Activated gamma-delta T cell treated with anti-CD3 and anti-CD28 coated beads, Interleukin-2, amount 50 U/mL, for 16 hours (primary cell): ENCODE data around the gene SMTNL2.
"Not testable (repeated sequence)": the region's sequence is repeated elsewhere in the genome, so short reads cannot be mapped to it uniquely, and the experiment has no call there.

ENCODE experiments used
- DNase-seq: peaks from one replicate; pipeline ENCODE4 v3.0.0-alpha.2; 2020; ENCODE audit warnings: low read depth

Gene SMTNL2

GRCh38 chr17:4560421-4560820 lies 23.9 kb upstream of the SMTNL2 start, which contains the start of gene GGT6:
Gene GGT6 (minus strand): TSS chr17:4560577. CDS start chr17:4560521, 56 bp downstream.
- no peak for DNase-seq

GRCh38 chr17:4560837-4561256 lies 23.5 kb upstream of the SMTNL2 start:
- DNase-seq = no peak

- no peak for DNase-seq
Observed at GRCh38 chr17:4562015-4562969, 22.0 kb upstream of the SMTNL2 start.

GRCh38 chr17:4565209-4566141 lies 18.9 kb upstream of the SMTNL2 start:
- DNase-seq = no peak

- no peak for DNase-seq
Observed at GRCh38 chr17:4566785-4567184, 17.5 kb upstream of the SMTNL2 start.

GRCh38 chr17:4569591-4569990 lies 14.7 kb upstream of the SMTNL2 start:
- DNase-seq = no peak

- DNase-seq = no peak
Observed at GRCh38 chr17:4572131-4572530, 12.2 kb upstream of the SMTNL2 start.

GRCh38 chr17:4573115-4573514 lies 11.2 kb upstream of the SMTNL2 start:
- DNase-seq = no peak

GRCh38 chr17:4573669-4574068 lies 10.7 kb upstream of the SMTNL2 start:
- no peak for DNase-seq

- no peak for DNase-seq
Observed at GRCh38 chr17:4574448-4575045, 9.8 kb upstream of the SMTNL2 start.

GRCh38 chr17:4576161-4576558 lies 8.2 kb upstream of the SMTNL2 start:
- no peak for DNase-seq

GRCh38 chr17:4576729-4577322 lies 7.5 kb upstream of the SMTNL2 start:
- DNase-seq = no peak

- DNase-seq = no peak
Observed at GRCh38 chr17:4577386-4577993, 6.8 kb upstream of the SMTNL2 start.

- DNase-seq = not testable (repeated sequence)
Observed at GRCh38 chr17:4578349-4578748, 6.0 kb upstream of the SMTNL2 start.

- no peak for DNase-seq
Observed at GRCh38 chr17:4579678-4580077, 4.7 kb upstream of the SMTNL2 start.

- DNase-seq = no peak
Observed at GRCh38 chr17:4580291-4580690, 4.0 kb upstream of the SMTNL2 start.

GRCh38 chr17:4582101-4582501 lies 2.2 kb upstream of the SMTNL2 start:
- no peak for DNase-seq

- DNase-seq = no peak
Observed at GRCh38 chr17:4582691-4583090, 1.6 kb upstream of the SMTNL2 start.

GRCh38 chr17:4583206-4583605 lies 1.1 kb upstream of the SMTNL2 start:
- DNase-seq = no peak

GRCh38 chr17:4583782-4584100 lies 588 bp upstream of the SMTNL2 start:
- no peak for DNase-seq

- no peak for DNase-seq
Observed at GRCh38 chr17:4584917-4585637, 748 bp downstream of the SMTNL2 start.
